H9 (cell line): ENCODE results near the gene CCDC18. TPM values are rescaled to one million over a fixed set of nuclear protein-coding genes. Genes with fewer than 3 reads are reported as not detected.
"Not testable (repeated sequence)": the region's sequence is repeated elsewhere in the genome, so short reads cannot be mapped to it uniquely, and the experiment has no call there.

ENCODE experiments used
- DNase-seq: peaks from one replicate; pipeline ENCODE4 v3.0.0-alpha.2; 2017
- H2AFZ ChIP-seq: one replicate; pipeline ENCODE4 v1.6.1; 2013; ENCODE audit warnings: mild to moderate bottlenecking, low read length, control low read depth, moderate library complexity
- H2AK5ac ChIP-seq: 2 replicates; pipeline ENCODE4 v1.6.1; 2013; ENCODE audit warnings: low read length, control low read depth, mixed read lengths; ENCODE audit not compliant: insufficient read length
- H2BK120ac ChIP-seq: one replicate; pipeline ENCODE4 v1.6.1; 2013; ENCODE audit warnings: low read depth, mild to moderate bottlenecking, low read length, control low read depth, inconsistent platforms; ENCODE audit not compliant: poor library complexity, severe bottlenecking
- H2BK12ac ChIP-seq: 2 replicates; pipeline ENCODE4 v1.6.1; 2013; ENCODE audit warnings: low read length, control low read depth, mixed read lengths, low read depth; ENCODE audit not compliant: insufficient read length
- H2BK15ac ChIP-seq: 2 replicates; pipeline ENCODE4 v1.6.1; 2013; ENCODE audit warnings: low read depth, low read length, control low read depth
- H2BK20ac ChIP-seq: one replicate; pipeline ENCODE4 v1.6.1; 2013; ENCODE audit warnings: low read depth, mild to moderate bottlenecking, low read length, control low read depth, inconsistent platforms; ENCODE audit not compliant: poor library complexity, severe bottlenecking
- H2BK5ac ChIP-seq: 2 replicates; pipeline ENCODE4 v1.6.1; 2013; ENCODE audit warnings: low read length, control low read depth, mixed read lengths; ENCODE audit not compliant: insufficient read length
- H3K14ac ChIP-seq: 2 replicates; pipeline ENCODE4 v1.6.1; 2013; ENCODE audit warnings: low read length, control low read depth; ENCODE audit not compliant: insufficient read depth
- H3K18ac ChIP-seq: 2 replicates; pipeline ENCODE4 v1.6.1; 2013; ENCODE audit warnings: low read depth, mild to moderate bottlenecking, mixed read lengths, low read length, control low read depth; ENCODE audit not compliant: insufficient read length
- H3K23ac ChIP-seq: 2 replicates; pipeline ENCODE4 v1.6.1; 2013; ENCODE audit warnings: low read length, control low read depth, mixed read lengths, low read depth; ENCODE audit not compliant: insufficient read length
- H3K23me2 ChIP-seq: 2 replicates; pipeline ENCODE4 v1.6.1; 2013; ENCODE audit warnings: low read depth, mild to moderate bottlenecking, mixed read lengths, low read length, control low read depth; ENCODE audit not compliant: insufficient read length, poor library complexity, severe bottlenecking
- H3K27ac ChIP-seq: 2 replicates; pipeline ENCODE4 v1.5.1; 2013; ENCODE audit warnings: low read length, control low read depth, mixed read lengths, low read depth; ENCODE audit not compliant: insufficient read length
- H3K27me3 ChIP-seq: 2 replicates; pipeline ENCODE4 v1.6.1; 2013; ENCODE audit warnings: low read length, control low read depth, inconsistent platforms; ENCODE audit not compliant: insufficient read depth
- H3K4ac ChIP-seq: 2 replicates; pipeline ENCODE4 v1.6.1; 2013; ENCODE audit warnings: low read depth, mild to moderate bottlenecking, control low read depth, inconsistent platforms, low read length, moderate library complexity
- H3K4me1 ChIP-seq: 2 replicates; pipeline ENCODE4 v1.6.1; 2013; ENCODE audit warnings: low read length, control low read depth, inconsistent platforms; ENCODE audit not compliant: insufficient read depth
- H3K4me2 ChIP-seq: 2 replicates; pipeline ENCODE4 v1.6.1; 2013; ENCODE audit warnings: low read length, control low read depth, mixed read lengths; ENCODE audit not compliant: insufficient read length, insufficient read depth
- H3K56ac ChIP-seq: 2 replicates; pipeline ENCODE4 v1.6.1; 2013; ENCODE audit warnings: low read depth, mild to moderate bottlenecking, mixed read lengths, low read length, control low read depth; ENCODE audit not compliant: insufficient read length
- H3K79me1 ChIP-seq: 2 replicates; pipeline ENCODE4 v1.6.1; 2013; ENCODE audit warnings: low read depth, mild to moderate bottlenecking, moderate library complexity, low read length, control low read depth, inconsistent platforms; ENCODE audit not compliant: insufficient read depth, poor library complexity, severe bottlenecking
- H3K79me2 ChIP-seq: 2 replicates; pipeline ENCODE4 v1.6.1; 2013; ENCODE audit warnings: low read length, control low read depth, inconsistent platforms; ENCODE audit not compliant: insufficient read depth
- H3K9ac ChIP-seq: 2 replicates; pipeline ENCODE4 v1.6.1; 2013; ENCODE audit warnings: low read length, control low read depth, mixed read lengths; ENCODE audit not compliant: insufficient read length; ENCODE audit errors: extremely low read depth
- H3K9me3 ChIP-seq: one replicate; pipeline ENCODE4 v1.6.1; 2013; ENCODE audit warnings: low read depth, low read length, inconsistent platforms; ENCODE audit not compliant: control insufficient read depth
- H3T11ph ChIP-seq: one replicate; pipeline ENCODE4 v1.6.1; 2013; ENCODE audit warnings: mild to moderate bottlenecking, low read length, control low read depth, inconsistent platforms
- H4K20me1 ChIP-seq: one replicate; pipeline ENCODE4 v1.6.1; 2013; ENCODE audit not compliant: control insufficient read depth, insufficient read length, insufficient read depth
- H4K5ac ChIP-seq: 2 replicates; pipeline ENCODE4 v1.6.1; 2013; ENCODE audit warnings: low read depth, mild to moderate bottlenecking, mixed read lengths, low read length, control low read depth; ENCODE audit not compliant: insufficient read length
- H4K8ac ChIP-seq: replicated peaks from 2 replicates; pipeline ENCODE4 v1.6.1; 2013; ENCODE audit warnings: low read length, control low read depth, mixed read lengths, low read depth; ENCODE audit not compliant: insufficient read length
- H4K91ac ChIP-seq: 2 replicates; pipeline ENCODE4 v1.6.1; 2013; ENCODE audit warnings: low read depth, mild to moderate bottlenecking, moderate library complexity, mixed read lengths, low read length, control low read depth; ENCODE audit not compliant: insufficient read length
- H3K27ac Mint-ChIP-seq, 3 experiments: 2 replicates in 2 of 3; 3 replicates in 1 of 3; pipeline ENCODE4 v1.8.0; 2020 to 2021; ENCODE audit warnings: mixed read lengths in 3 of 3, mild to moderate bottlenecking in 1 of 3, moderate library complexity in 1 of 3
- H3K27me3 Mint-ChIP-seq: 2 replicates; pipeline ENCODE4 v1.8.0; 2021; ENCODE audit warnings: low read depth, mild to moderate bottlenecking, moderate library complexity, mixed read lengths
- H3K36me3 Mint-ChIP-seq, 3 experiments: 2 replicates in 2 of 3; 3 replicates in 1 of 3; pipeline ENCODE4 v1.8.0; 2020 to 2021; ENCODE audit warnings: low read depth in 3 of 3, mixed read lengths in 3 of 3; ENCODE audit not compliant: insufficient read depth in 1 of 3
- H3K4me1 Mint-ChIP-seq, 2 experiments: 2 replicates each; pipeline ENCODE4 v1.8.0; 2020; ENCODE audit warnings: mixed read lengths in 2 of 2
- H3K4me3 Mint-ChIP-seq, 2 experiments: 2 replicates in 1 of 2; 3 replicates in 1 of 2; pipeline ENCODE4 v1.8.0; 2020 to 2021; ENCODE audit warnings: mild to moderate bottlenecking in 2 of 2, mixed read lengths in 2 of 2, moderate library complexity in 1 of 2
- H3K9me3 Mint-ChIP-seq, 2 experiments: 2 replicates in 1 of 2; 3 replicates in 1 of 2; pipeline ENCODE4 v1.8.0; 2020; ENCODE audit warnings: mild to moderate bottlenecking in 2 of 2, mixed read lengths in 2 of 2, moderate library complexity in 1 of 2
- WGBS: extraction: QIAGEN DNeasy Blood & Tissue Kit; methylation state at CpG from one replicate; pipeline ENCODE4 v1.1.7; 2013; ENCODE audit warnings: missing lambda C conversion rate, low lambda C conversion rate, mixed read lengths; ENCODE audit not compliant: insufficient read length; ENCODE audit errors: extremely low coverage; 5-methylcytosine and 5-hydroxymethylcytosine counted together
- total RNA-seq: library from RNA; stranded (reverse); gene quantifications from 2 replicates; pipeline ENCODE4 v1.2.1, GENCODE V29; 2021
- TF ChIP-seq, protein P1 (sequence below): fragments of 200-600 bp; sonication (generic); conservative IDR thresholded peaks from 3 replicates; pipeline ENCODE4 v1.8.0; 2021; ENCODE audit warnings: antibody characterized with exemption, mild to moderate bottlenecking

The CCDC18 gene
- total RNA-seq, 1 experiment from 2014 or later, result 19.5 TPM

- H4K91ac ChIP-seq, result no peak overlapping the region
- no peak overlapping the region for H3K56ac ChIP-seq
- no peak overlapping the region for H3K4ac ChIP-seq
- no peaks in the 10 kb centered on the region for H3K27me3 ChIP-seq
- no CpG with 5 or more reads among the region's 6 CpGs for WGBS
- H3K23ac ChIP-seq, result no peak overlapping the region
- H2AFZ ChIP-seq, result no peak overlapping the region
- H3K79me2 ChIP-seq, result no peaks in the 10 kb centered on the region
- H3K9ac ChIP-seq, result no peak overlapping the region
- H3K79me1 ChIP-seq, result no peaks in the 10 kb centered on the region
- no peak overlapping the region for H2AK5ac ChIP-seq
- H3K23me2 ChIP-seq, result no peaks in the 10 kb centered on the region
- H3T11ph ChIP-seq, result no peak overlapping the region
- H4K20me1 ChIP-seq, result no peaks in the 10 kb centered on the region
- peaks cover 35 to 84% (median 77%) of the 10 kb centered on the region in 3 experiments; a peak in 6 of 7 replicates for H3K36me3 Mint-ChIP-seq
- H3K4me1 ChIP-seq, result no peaks in the 10 kb centered on the region
- no peak for DNase-seq
- H3K9me3 Mint-ChIP-seq, result no peaks in the 10 kb centered on the region; a peak in 1 of 5 replicates
- H3K4me3 Mint-ChIP-seq, result no peak overlapping the region
- no peak overlapping the region for H4K8ac ChIP-seq
- no peak overlapping the region for H2BK15ac ChIP-seq
- H2BK12ac ChIP-seq, result no peak overlapping the region
- H3K4me2 ChIP-seq, result no peak overlapping the region
- H3K18ac ChIP-seq, result no peak overlapping the region
- H3K9me3 ChIP-seq, result no peaks in the 10 kb centered on the region
- no peak overlapping the region for H3K27ac Mint-ChIP-seq
- H2BK120ac ChIP-seq, result no peak overlapping the region
- no peak overlapping the region for H3K14ac ChIP-seq
- H4K5ac ChIP-seq, result no peak overlapping the region
- TF ChIP-seq, protein P1, sequence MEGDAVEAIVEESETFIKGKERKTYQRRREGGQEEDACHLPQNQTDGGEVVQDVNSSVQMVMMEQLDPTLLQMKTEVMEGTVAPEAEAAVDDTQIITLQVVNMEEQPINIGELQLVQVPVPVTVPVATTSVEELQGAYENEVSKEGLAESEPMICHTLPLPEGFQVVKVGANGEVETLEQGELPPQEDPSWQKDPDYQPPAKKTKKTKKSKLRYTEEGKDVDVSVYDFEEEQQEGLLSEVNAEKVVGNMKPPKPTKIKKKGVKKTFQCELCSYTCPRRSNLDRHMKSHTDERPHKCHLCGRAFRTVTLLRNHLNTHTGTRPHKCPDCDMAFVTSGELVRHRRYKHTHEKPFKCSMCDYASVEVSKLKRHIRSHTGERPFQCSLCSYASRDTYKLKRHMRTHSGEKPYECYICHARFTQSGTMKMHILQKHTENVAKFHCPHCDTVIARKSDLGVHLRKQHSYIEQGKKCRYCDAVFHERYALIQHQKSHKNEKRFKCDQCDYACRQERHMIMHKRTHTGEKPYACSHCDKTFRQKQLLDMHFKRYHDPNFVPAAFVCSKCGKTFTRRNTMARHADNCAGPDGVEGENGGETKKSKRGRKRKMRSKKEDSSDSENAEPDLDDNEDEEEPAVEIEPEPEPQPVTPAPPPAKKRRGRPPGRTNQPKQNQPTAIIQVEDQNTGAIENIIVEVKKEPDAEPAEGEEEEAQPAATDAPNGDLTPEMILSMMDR, result no peak
- H2BK20ac ChIP-seq, result no peak overlapping the region
- peak overlapping the region; percentile 39 for H3K27ac ChIP-seq
- H3K27me3 Mint-ChIP-seq, result no peaks in the 10 kb centered on the region
- no peaks in the 10 kb centered on the region for H3K4me1 Mint-ChIP-seq
- H2BK5ac ChIP-seq, result no peak overlapping the region
These were observed 38.9 kb downstream of the CCDC18 start for GRCh38 chr1:93219443-93219842.

- H3K9me3 ChIP-seq, H2BK12ac ChIP-seq, H3K4me1 Mint-ChIP-seq, H3K9me3 Mint-ChIP-seq, H3K23ac ChIP-seq, H2BK15ac ChIP-seq, H3K27ac ChIP-seq, H3K27me3 Mint-ChIP-seq, H3K14ac ChIP-seq, H3K4ac ChIP-seq, H3K9ac ChIP-seq, H2BK5ac ChIP-seq, H2BK120ac ChIP-seq, H3K18ac ChIP-seq, H4K8ac ChIP-seq, H4K20me1 ChIP-seq, H3K27ac Mint-ChIP-seq, H2AFZ ChIP-seq, H4K5ac ChIP-seq, H3K79me1 ChIP-seq, H3K4me1 ChIP-seq, H4K91ac ChIP-seq, DNase-seq, H3T11ph ChIP-seq, H2BK20ac ChIP-seq, H2AK5ac ChIP-seq, H3K4me3 Mint-ChIP-seq, H3K79me2 ChIP-seq, H3K23me2 ChIP-seq, H3K27me3 ChIP-seq, H3K4me2 ChIP-seq, H3K56ac ChIP-seq: not testable (repeated sequence)
- H3K36me3 Mint-ChIP-seq, result peaks cover 31 to 84% (median 76%) of the 10 kb centered on the region in 3 experiments; a peak in 6 of 7 replicates
- no CpG with 5 or more reads among the region's 5 CpGs for WGBS
These were observed 40.2 kb downstream of the CCDC18 start for GRCh38 chr1:93220716-93221115.
